ENCODE data around the gene ARL2.

The ARL2 gene

GRCh38 chr11:65040520-65040846 lies 26.5 kb downstream of the ARL2 start:
- Histone ChIP-seq H3K4me3 (ENCODE audit: low read depth, low read length) (peak overlapping the region; percentile 59), H3K4me1 (no peaks in the 10 kb centered on the region), H3K36me3 (no peaks in the 10 kb centered on the region), H3K27me3 (no peaks in the 10 kb centered on the region; the same call in 1 of the 2 replicates), H3K9me3 (no peaks in the 10 kb centered on the region)
- no peak for TF ChIP-seq CTCF (IDR thresholded peaks at IDR 0.05; ENCODE audit: low read depth, low read length)
- DNase-seq = no peak

GRCh38 chr11:65040847-65041622 lies 27.1 kb downstream of the ARL2 start, which contains the start of gene SAC3D1:
SAC3D1 (plus strand) TSS chr11:65041210; CDS start chr11:65041293, 83 bp downstream.
- Histone ChIP-seq H3K27me3 (no peaks in the 10 kb centered on the region; the same call in 1 of the 2 replicates), H3K4me3 (ENCODE audit: low read depth, low read length) (peak within 1 kb of the TSS; percentile 59), H3K9me3 (no peaks in the 10 kb centered on the region), H3K4me1 (no peaks in the 10 kb centered on the region), H3K36me3 (no peaks in the 10 kb centered on the region)
- DNase-seq = peak; percentile 91
- no peak for TF ChIP-seq CTCF (IDR thresholded peaks at IDR 0.05; ENCODE audit: low read depth, low read length)

GRCh38 chr11:65042891-65043290 lies 28.9 kb downstream of the ARL2 start:
- Histone ChIP-seq H3K4me1 (no peaks in the 10 kb centered on the region), H3K36me3 (no peaks in the 10 kb centered on the region), H3K27me3 (no peaks in the 10 kb centered on the region; the same call in 1 of the 2 replicates), H3K4me3 (ENCODE audit: low read depth, low read length) (no peak overlapping the region), H3K9me3 (no peaks in the 10 kb centered on the region)
- no peak for DNase-seq
- no peak for TF ChIP-seq CTCF (IDR thresholded peaks at IDR 0.05; ENCODE audit: low read depth, low read length)

- H3K4me3 ChIP-seq (ENCODE audit: low read depth, low read length) = no peak overlapping the region
- no peaks in the 10 kb centered on the region for H3K9me3 ChIP-seq
- no peaks in the 10 kb centered on the region for H3K4me1 ChIP-seq
- DNase-seq = no peak
- H3K27me3 ChIP-seq = no peaks in the 10 kb centered on the region; the same call in 1 of the 2 replicates
- no peaks in the 10 kb centered on the region for H3K36me3 ChIP-seq
- TF ChIP-seq CTCF (IDR thresholded peaks at IDR 0.05; ENCODE audit: low read depth, low read length) = no peak
These were observed 30.0 kb downstream of the ARL2 start for GRCh38 chr11:65043881-65044501.

- TF ChIP-seq CTCF (IDR thresholded peaks at IDR 0.05; ENCODE audit: low read depth, low read length) = no peak
- Histone ChIP-seq H3K9me3 (no peaks in the 10 kb centered on the region), H3K4me3 (ENCODE audit: low read depth, low read length) (no peak overlapping the region), H3K27me3 (no peaks in the 10 kb centered on the region; the same call in 1 of the 2 replicates), H3K36me3 (no peaks in the 10 kb centered on the region), H3K4me1 (no peaks in the 10 kb centered on the region)
- DNase-seq = no peak
These were observed 31.1 kb downstream of the ARL2 start for GRCh38 chr11:65045061-65045460.

- H3K36me3 ChIP-seq = no peaks in the 10 kb centered on the region
- no peak for TF ChIP-seq CTCF (IDR thresholded peaks at IDR 0.05; ENCODE audit: low read depth, low read length)
- no peak for DNase-seq
- H3K9me3 ChIP-seq = no peaks in the 10 kb centered on the region
- no peaks in the 10 kb centered on the region; the same call in 1 of the 2 replicates for H3K27me3 ChIP-seq
- no peaks in the 10 kb centered on the region for H3K4me1 ChIP-seq
- no peak overlapping the region for H3K4me3 ChIP-seq (ENCODE audit: low read depth, low read length)
These were observed 31.8 kb downstream of the ARL2 start for GRCh38 chr11:65045728-65046127.

All from BE2C (cell line).